NCI-H1417 treated with DMSO at 0.1 percent for 48 hours (cell line): Measurements from ENCODE around the gene FGF8.

Source experiments
- DNase-seq: peaks from one replicate; lab custom pipeline; 2025; lab: John Stamatoyannopoulos, UW

Gene FGF8

GRCh38 chr10:101725296-101726114 lies 50.4 kb downstream of the FGF8 start:
- no peak for DNase-seq

GRCh38 chr10:101724446-101724845 lies 51.5 kb downstream of the FGF8 start:
- no peak for DNase-seq

GRCh38 chr10:101723176-101723575 lies 52.7 kb downstream of the FGF8 start:
- no peak for DNase-seq

GRCh38 chr10:101721806-101722205 lies 54.1 kb downstream of the FGF8 start:
- no peak for DNase-seq

GRCh38 chr10:101720606-101721230 lies 55.2 kb downstream of the FGF8 start:
- DNase-seq = no peak
